Astrocyte of the spinal cord (primary cell): ENCODE measurements around the gene HLA-DQA1.

Experiments
- DNase-seq: peaks from one replicate; pipeline ENCODE4 v3.0.0; 2011; ENCODE audit warnings: low read depth, low spot score
- H3K4me3 ChIP-seq: 2 replicates; pipeline ENCODE4 v1.5.1; 2011; ENCODE audit warnings: low read depth, mild to moderate bottlenecking, low read length, moderate library complexity
- CTCF ChIP-seq: IDR thresholded peaks from 2 replicates; pipeline ENCODE4 v1.5.1; 2012; ENCODE audit warnings: low read depth, mild to moderate bottlenecking, low read length, inconsistent platforms
- in situ Hi-C: cut with HindIII; loops from 2 replicates; pipeline ENCODE4 v1.10.0; 2017; ENCODE audit warnings: low sequenced_read_pairs

Gene HLA-DQA1

GRCh38 chr6:32658268-32658897, 21.2 kb downstream of the HLA-DQA1 start:
- DNase-seq: no peak
- no peak for TF ChIP-seq CTCF
- no peak overlapping the region for H3K4me3 ChIP-seq
- in situ Hi-C loops: no loop called here

- in situ Hi-C loops: no loop called here
- no peak overlapping the region for H3K4me3 ChIP-seq
- no peak for TF ChIP-seq CTCF
- no peak for DNase-seq
These were observed 22.8 kb downstream of the HLA-DQA1 start for GRCh38 chr6:32659856-32660595.

- DNase-seq: no peak
- in situ Hi-C loops: no loop called here
- no peak for TF ChIP-seq CTCF
- H3K4me3 ChIP-seq: no peak overlapping the region
These were observed 24.9 kb downstream of the HLA-DQA1 start for GRCh38 chr6:32662099-32662498.

- no peak overlapping the region for H3K4me3 ChIP-seq
- DNase-seq: no peak
- in situ Hi-C loops: no loop called here
- TF ChIP-seq CTCF: no peak
These were observed 25.6 kb downstream of the HLA-DQA1 start for GRCh38 chr6:32662836-32663235.

GRCh38 chr6:32664354-32664753, 27.1 kb downstream of the HLA-DQA1 start:
- H3K4me3 ChIP-seq: no peak overlapping the region
- TF ChIP-seq CTCF: no peak
- in situ Hi-C loops: no loop called here

GRCh38 chr6:32664827-32665362, 27.7 kb downstream of the HLA-DQA1 start:
- in situ Hi-C loops: no loop called here
- no peak for DNase-seq
- no peak overlapping the region for H3K4me3 ChIP-seq
- TF ChIP-seq CTCF: no peak

More at GRCh38 chr6:32664354-32664753, 27.1 kb downstream of the HLA-DQA1 start:
- DNase-seq: no peak
